ENCODE measurements around the gene TOX3.

Gene TOX3

GRCh38 chr16:52489894-52490293 lies 57.0 kb downstream of the TOX3 start:
- no peak for FAIRE-seq

- FAIRE-seq, result no peak
These were observed 58.1 kb downstream of the TOX3 start for GRCh38 chr16:52488837-52489289.

- FAIRE-seq, result no peak
These were observed 59.0 kb downstream of the TOX3 start for GRCh38 chr16:52487849-52488457.

- no peak for FAIRE-seq
These were observed 66.7 kb downstream of the TOX3 start for GRCh38 chr16:52480237-52480636.

DNA sequence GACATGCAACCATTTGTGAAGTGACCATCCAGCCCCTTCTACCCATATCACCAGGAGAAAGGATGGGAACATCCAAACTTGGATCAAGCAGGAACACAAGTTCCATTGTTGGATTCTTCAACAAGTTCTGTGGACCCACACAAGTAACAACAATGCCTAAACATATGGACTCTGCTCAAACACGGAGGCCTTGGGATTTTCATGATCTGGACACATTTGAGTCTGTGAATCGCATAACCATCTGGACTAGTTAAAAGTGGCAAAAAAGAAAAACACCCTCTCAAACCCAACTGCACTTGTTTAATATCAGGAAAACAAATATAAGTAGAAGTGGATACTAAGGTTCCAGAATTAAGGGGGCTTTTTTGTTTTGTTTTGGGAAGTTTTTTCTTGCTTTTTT lies 70.8 kb downstream of the TOX3 start:
- FAIRE-seq, result no peak

DNA sequence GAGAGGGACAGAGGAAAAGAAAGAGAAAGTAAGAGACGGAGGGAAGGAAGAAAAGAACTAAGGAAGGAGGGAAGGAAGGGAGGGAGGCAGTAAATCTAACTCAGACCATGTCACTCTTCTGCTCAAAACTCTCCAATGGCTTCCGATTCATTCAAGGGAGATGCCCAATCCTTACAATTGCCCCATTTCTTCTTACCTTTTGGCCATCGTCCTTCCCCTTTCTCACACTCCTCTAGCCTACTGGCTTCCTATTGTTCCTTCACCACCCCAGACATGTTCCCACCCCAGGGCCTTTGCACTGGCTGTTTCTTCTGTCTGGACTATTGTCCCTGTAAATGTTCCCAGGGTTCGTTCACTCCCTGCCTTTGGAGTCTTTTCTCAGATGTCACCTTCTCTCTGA lies 72.3 kb downstream of the TOX3 start:
- no peak for FAIRE-seq

DNA sequence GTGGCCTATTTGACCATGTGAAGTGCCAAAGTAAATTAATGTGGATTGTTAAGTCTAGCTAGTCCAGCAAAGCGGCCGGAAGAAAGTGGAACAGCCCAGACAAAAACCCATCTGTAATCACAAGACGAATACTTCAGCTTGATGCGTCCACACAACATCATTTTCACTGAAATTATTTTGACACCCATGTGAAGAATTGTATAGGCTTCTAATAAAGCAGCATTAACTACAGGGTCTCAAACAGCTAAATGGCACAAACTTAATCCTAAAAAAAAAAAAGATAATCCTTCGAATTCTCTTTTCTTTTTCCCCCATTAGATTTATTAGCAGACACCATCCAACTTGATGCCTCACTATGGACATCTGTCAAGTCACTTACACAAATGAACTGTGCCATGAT lies 73.8 kb downstream of the TOX3 start:
- no peak for FAIRE-seq

- no peak for FAIRE-seq
These were observed 75.1 kb downstream of the TOX3 start for GRCh38 chr16:52471650-52472370.

DNA sequence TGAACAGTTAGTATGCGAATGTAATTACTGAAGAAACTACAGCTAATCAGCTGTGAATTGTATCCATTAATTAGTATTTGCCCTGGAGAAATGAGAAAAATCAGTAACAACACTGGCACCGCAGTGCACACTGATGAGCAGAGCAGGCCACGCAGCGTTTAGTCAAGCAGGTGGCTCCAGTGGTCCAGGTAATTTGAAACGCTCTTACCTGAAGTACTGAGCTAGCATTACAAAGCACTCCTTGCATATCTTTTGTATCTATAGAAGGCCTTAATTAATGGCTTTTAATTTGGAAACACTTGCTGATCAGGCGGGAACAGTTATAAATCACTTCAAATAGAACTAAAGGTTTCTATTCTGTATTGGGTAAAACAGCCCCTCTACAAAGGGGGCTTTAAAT lies 76.4 kb downstream of the TOX3 start:
- no peak for FAIRE-seq

GRCh38 chr16:52469775-52470174 lies 77.2 kb downstream of the TOX3 start:
- FAIRE-seq, result no peak

DNA sequence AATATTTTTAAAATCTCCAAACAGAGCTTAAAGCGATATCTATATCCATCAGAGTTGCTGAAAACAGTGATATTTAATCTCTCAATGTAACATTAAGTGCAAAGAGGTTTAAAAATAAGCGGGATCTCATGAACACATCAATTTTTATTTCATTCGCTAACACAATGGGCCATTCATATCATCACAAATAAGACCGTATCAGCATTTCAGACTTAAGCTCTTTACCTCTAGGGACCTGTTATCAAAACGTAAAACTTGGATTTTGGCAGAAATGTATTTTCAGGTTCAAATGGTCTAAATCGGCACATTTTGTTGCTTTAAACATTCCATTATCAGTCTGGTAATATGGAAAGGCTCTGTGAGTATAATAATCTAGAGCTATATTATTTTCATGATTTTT lies 77.9 kb downstream of the TOX3 start:
- FAIRE-seq, result no peak

DNA sequence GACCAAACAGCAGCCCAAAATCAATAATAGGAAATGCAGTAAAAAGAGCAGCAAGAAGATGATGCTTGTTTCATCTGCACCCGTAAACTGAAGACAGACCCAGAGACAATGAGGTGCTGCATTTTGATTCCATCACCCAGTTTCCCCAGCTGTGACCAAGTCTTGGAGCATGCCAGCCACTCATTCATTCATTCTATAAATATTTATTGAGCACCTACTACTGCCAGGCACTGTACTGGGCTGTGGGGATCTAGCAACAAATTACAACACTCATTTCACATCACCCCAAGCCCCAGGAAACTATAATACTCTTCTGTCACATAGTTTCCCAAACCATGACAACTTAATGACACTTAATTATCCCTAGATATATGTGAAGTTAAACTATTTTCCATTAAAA lies 79.2 kb downstream of the TOX3 start:
- FAIRE-seq, result no peak

DNA sequence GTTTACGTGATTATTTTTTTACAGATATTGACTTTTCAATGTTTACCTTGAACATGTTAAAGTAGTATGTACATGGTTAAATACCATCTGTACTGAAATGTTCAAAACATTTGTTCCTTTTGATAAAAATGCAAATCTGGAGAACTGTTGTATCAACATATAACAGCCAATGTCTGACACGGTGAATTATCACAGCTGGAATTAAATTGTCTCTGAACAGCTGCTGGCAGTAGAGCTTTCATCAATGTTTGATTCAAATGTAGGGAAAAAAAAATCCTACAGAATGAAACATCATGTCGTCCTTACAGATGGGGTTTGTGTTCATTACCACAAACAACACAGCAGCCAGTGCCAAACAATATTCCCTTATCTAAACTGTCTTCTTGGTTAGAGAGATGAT lies 79.9 kb downstream of the TOX3 start:
- no peak for FAIRE-seq

GRCh38 chr16:52465711-52466267 lies 81.2 kb downstream of the TOX3 start:
- no peak for FAIRE-seq

DNA sequence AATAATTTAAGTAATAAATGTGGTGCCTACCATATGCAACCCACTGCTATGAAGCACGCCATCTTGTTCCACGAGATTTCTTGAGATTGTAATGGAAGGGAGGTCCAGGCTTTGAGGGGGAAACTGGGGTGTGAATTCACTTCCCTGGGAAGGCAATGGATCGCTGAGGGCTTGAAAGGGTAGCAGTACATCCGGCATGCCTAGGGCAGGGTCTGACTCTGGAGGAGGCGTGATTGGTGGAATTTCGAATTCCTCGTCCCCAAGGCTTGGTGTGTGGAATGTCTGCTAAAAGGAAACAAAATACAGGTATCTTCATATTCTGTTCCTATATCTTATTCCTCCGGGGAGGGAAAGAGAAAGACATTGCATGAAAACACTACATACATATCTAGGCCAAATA lies 83.0 kb downstream of the TOX3 start:
- FAIRE-seq, result no peak

GRCh38 chr16:52462816-52463215 lies 84.1 kb downstream of the TOX3 start:
- FAIRE-seq, result no peak

DNA sequence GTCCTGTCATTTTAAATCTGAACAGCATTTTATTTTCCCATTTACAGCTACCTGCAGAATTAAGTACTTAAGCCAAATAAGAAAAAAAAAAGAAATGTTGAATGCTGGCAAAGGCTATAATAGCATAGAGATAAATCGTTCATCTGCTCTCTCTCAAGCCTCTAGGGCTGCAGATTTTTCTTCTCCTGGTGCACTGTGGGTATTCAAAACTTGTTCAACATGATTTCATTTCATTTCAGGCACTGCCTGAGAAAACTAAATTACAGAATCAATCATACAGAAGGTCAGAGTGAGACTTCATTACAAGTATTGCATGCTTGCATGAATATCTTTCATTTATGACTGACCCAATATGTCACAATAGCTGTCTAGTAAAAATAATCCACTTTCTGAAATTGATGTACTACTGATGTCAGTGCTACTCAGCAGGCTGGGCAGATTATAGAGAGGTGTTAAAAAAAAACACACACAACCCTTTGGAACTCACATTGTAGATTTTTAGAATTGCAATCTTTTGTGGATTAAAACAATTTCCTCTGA lies 86.2 kb downstream of the TOX3 start:
- no peak for FAIRE-seq

DNA sequence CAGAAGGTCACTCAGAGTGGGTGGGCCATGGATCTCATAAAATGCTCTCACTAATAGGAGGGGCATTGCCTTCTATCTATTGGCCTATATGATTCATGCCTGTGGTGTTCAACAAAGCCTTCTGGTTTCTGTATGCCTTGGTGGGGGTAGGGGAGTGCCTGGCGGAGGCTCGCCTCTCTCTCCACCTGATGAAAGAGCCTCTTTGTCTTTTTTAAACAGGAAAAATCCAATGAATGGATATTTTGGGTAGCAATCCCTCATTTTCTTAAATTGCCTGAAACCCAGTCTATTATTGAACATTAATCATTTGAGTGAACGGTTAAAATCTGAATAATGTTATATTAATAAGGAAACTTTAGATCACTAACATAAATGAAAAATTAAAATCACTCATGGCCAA lies 90.6 kb downstream of the TOX3 start:
- FAIRE-seq, result no peak

DNA sequence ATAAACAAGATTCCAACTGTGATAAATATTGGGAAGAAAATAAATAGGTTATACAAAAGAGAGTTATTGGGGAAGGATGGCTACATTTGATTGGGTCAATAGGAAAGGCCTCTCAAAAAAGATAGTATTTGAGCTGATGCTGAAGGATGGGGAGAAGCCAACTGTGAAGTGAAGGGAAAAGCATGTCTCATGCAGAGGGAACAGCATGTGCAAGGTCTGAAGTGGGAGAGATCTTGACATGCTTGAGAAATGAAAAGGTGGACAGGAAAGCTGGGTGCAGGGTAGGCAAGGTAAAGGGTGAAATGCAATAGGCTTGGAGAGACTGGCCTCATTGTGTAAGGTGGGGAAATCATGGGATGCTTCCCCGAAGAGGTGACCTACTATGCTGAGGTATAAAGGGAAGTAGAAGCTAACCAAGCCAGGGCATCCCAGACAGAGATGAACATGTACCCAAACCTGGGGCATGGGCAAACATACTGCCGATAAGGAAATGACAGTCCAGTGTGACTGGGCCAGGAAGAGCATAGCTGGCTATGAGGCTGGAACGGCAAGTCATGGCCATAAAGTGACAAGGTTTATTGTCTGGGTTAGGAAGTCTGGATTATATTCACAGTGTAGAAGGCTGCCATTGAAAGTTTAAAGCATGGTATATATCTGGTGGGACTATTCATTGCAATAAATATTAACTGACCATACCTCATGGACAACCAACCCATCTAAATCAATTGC lies 91.2 kb downstream of the TOX3 start:
- no peak for FAIRE-seq

GRCh38 chr16:52453644-52454043 lies 93.3 kb downstream of the TOX3 start:
- no peak for FAIRE-seq

DNA sequence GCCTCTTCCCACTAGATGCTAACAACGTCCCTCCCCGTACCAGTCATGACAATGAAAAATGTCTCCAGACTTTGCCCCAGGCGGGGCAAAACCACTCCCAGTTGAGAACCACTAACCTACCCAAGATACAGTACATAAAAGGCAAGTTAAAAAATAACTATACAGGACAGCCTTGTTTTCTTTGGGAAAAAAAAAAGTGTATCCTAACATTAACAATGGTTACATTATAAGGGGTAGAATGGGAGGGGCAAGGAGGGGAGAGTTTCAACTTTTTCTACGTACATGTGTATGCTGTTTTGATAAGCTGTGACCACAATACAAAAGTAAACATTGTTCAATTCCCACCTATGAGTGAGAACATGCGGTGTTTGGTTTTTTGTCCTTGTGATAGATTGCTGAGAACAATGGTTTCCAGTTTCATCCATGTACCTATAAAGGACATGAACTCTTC lies 94.9 kb downstream of the TOX3 start:
- FAIRE-seq, result no peak

DNA sequence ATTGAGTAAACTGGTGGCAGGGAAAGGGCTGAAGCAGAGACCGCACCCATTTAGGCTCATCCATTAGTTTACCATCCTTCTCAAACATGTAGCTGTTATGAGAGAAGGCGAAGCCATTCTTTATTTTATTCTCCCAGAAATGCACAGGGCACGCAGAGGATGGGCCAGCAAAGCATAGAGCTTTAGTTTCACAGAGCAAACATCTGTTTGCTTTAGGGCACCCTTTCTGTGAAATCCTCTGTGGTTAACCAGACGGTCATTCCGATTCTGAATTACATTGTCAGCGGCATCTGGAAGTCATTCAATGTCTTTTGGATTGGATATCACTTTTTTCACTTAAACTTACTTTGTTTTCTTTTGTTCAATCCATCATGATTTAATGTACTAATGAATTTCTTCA lies 96.0 kb downstream of the TOX3 start:
- FAIRE-seq, result no peak

- FAIRE-seq, result no peak
These were observed 96.7 kb downstream of the TOX3 start for GRCh38 chr16:52450241-52450640.

- FAIRE-seq, result no peak
These were observed 100.9 kb downstream of the TOX3 start for GRCh38 chr16:52446080-52446479.
